BJ (cell line): ENCODE measurements around the gene EIF4A3. TPM values are rescaled to one million over a fixed set of nuclear protein-coding genes. Genes with fewer than 3 reads are reported as not detected.

Experiments used
- CTCF ChIA-PET: fragments of 350-600 bp; formaldehyde crosslinking; extraction: SDS; loops from one replicate; lab custom pipeline; 2021; ENCODE audit warnings: antibody characterized with exemption, inconsistent platforms; lab: Yijun Ruan, JAX
- POLR2A ChIA-PET: fragments of 300-600 bp; sonication (Branson Sonifier 250); formaldehyde crosslinking; extraction: SDS; loops from one replicate; lab custom pipeline; 2021; ENCODE audit warnings: antibody characterized with exemption; lab: Charles Lee
- DNase-seq: peaks from one replicate; pipeline ENCODE4 v3.0.0-alpha.2; 2011; ENCODE audit warnings: low read depth
- H3K27me3 ChIP-seq: 2 replicates; pipeline ENCODE4 v1.6.0; 2011; ENCODE audit warnings: low read length; ENCODE audit not compliant: control insufficient read depth, insufficient read depth
- H3K36me3 ChIP-seq: 2 replicates; pipeline ENCODE4 v1.5.1; 2011; ENCODE audit warnings: low read length; ENCODE audit not compliant: control insufficient read depth, insufficient read depth
- H3K4me3 ChIP-seq: 2 replicates; pipeline ENCODE4 v1.5.1; 2011; ENCODE audit warnings: low read depth, mild to moderate bottlenecking, control low read depth, low read length
- polyA plus RNA-seq: library from polyadenylated mRNA; depleted of rRNA; stranded (reverse); fragments of >200 nt; gene quantifications from 2 replicates; pipeline ENCODE4 v1.2.3, GENCODE V29; 2011
- TF ChIP-seq, protein P1 (sequence below): IDR thresholded peaks from 2 replicates; pipeline ENCODE4 v1.5.1; 2011; ENCODE audit warnings: low read depth, mild to moderate bottlenecking, control low read depth, inconsistent platforms, low read length, moderate library complexity; ENCODE audit not compliant: insufficient read depth

The EIF4A3 gene
- polyA plus RNA-seq, 1 experiment, result 89.4 TPM

DNA sequence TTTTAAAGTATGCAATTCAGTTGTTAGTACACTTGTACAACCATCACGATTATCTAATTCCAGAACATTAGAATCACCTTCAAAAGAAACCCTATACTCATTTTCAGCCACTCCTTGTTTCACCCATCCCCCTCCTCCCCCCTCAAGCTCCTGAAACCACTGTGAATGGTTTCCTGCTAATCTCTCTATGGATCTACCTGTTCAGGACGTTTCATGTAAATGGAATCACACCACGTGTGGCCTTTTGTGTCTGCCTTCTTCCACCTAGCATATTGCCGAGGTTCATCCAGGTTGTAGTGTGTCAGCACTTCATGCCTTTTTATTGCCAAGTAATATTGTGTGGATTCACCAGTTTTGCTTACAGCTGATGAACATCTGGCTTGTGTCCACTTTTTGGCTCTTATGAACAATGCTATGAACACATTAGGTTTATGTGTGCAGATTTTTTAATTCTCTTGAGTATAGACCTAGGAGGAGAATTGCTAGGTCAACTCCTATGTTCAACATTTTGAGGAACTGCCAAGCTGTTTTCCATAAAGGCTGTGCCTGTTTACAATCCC lies 17.8 kb downstream of the EIF4A3 start:
- H3K36me3 ChIP-seq, result peaks cover 5% of the 10 kb centered on the region
- no peak overlapping the region for H3K4me3 ChIP-seq
- ChIA-PET POLR2A (interaction anchor here (0.7 kb wide), 1 partner anchor 170 kb away, joined by 4 read pairs; no protein-coding TSS in a partner anchor), CTCF (interaction anchor here (1.3 to 2.0 kb wide), 2 partner anchors 28 to 66 kb away, joined by 3 to 11 read pairs; partner anchors contain the start of gene GAA)
- TF ChIP-seq, protein P1, sequence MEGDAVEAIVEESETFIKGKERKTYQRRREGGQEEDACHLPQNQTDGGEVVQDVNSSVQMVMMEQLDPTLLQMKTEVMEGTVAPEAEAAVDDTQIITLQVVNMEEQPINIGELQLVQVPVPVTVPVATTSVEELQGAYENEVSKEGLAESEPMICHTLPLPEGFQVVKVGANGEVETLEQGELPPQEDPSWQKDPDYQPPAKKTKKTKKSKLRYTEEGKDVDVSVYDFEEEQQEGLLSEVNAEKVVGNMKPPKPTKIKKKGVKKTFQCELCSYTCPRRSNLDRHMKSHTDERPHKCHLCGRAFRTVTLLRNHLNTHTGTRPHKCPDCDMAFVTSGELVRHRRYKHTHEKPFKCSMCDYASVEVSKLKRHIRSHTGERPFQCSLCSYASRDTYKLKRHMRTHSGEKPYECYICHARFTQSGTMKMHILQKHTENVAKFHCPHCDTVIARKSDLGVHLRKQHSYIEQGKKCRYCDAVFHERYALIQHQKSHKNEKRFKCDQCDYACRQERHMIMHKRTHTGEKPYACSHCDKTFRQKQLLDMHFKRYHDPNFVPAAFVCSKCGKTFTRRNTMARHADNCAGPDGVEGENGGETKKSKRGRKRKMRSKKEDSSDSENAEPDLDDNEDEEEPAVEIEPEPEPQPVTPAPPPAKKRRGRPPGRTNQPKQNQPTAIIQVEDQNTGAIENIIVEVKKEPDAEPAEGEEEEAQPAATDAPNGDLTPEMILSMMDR, result no peak
- 0 out of 2 replicates have a peak, but pooled peaks cover 2% of the 10 kb centered on the region for H3K27me3 ChIP-seq
- no peak for DNase-seq

DNA sequence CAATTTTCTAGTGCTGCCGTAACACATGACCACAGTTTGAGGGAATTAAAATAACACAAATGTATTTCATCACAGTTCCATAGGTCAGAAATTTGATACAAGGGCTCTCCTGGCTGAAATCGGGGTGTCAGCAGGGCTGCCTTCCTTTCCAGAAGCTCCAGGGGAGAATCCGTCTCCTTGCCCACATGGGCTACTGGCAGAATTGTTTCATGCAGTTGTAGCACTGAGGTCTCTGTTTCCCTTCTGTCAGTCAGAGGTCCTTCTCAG lies 20.5 kb downstream of the EIF4A3 start:
- no peak for DNase-seq
- POLR2A ChIA-PET, result no interaction called here
- CTCF ChIA-PET, result interaction anchor here (0.6 kb wide), 1 partner anchor 25 kb away, joined by 4 read pairs; the partner anchor contains the start of gene GAA
- H3K36me3 ChIP-seq, result no peaks in the 10 kb centered on the region
- TF ChIP-seq, protein P1, result no peak
- H3K4me3 ChIP-seq, result no peak overlapping the region
- 0 out of 2 replicates have a peak, but pooled peaks cover 2% of the 10 kb centered on the region for H3K27me3 ChIP-seq

DNA sequence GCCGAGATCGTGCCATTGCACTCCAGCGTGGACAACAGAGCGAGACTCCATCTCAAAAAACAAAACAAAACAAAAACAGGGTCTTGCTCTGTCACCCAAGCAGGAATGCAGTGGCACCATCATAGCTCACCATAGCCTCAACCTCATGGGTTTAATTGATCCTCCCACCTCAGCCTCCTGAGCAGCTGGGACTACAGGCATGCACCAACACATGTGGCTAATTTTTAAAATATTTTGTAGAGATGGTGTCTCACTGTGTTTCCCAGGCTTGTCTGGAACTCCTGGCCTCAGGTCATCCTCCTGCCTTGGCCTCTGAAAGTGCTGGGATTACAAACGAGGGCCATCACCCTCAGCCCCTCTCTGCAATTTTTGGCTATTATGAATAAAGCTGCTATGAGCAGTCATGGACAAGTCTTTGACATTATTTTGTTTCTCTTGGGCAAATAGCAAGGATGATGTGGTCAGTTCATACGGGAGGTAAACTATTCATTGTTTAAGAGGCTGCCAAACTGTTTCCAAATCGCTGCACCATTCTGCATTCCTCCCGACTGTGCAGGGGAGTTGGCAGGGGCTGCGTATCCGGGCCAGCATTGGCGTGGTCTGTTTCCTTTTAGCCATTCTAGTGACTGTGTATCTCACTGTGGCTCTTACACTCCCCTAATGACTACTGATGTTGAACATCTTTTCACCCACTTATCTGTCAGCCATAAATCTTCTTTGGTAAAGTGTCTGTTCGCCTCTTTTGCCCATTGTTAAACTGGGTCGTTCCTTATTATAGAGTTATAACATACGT lies 21.1 kb downstream of the EIF4A3 start:
- TF ChIP-seq, protein P1, result no peak
- H3K27me3 ChIP-seq, result 0 out of 2 replicates have a peak, but pooled peaks cover 2% of the 10 kb centered on the region
- no peak overlapping the region for H3K4me3 ChIP-seq
- ChIA-PET CTCF (interaction anchor here (1.0 kb wide), 1 partner anchor 24 kb away, joined by 6 read pairs; the partner anchor contains the start of gene GAA), POLR2A (no interaction called here)
- H3K36me3 ChIP-seq, result no peaks in the 10 kb centered on the region
- peak; percentile 65 for DNase-seq

DNA sequence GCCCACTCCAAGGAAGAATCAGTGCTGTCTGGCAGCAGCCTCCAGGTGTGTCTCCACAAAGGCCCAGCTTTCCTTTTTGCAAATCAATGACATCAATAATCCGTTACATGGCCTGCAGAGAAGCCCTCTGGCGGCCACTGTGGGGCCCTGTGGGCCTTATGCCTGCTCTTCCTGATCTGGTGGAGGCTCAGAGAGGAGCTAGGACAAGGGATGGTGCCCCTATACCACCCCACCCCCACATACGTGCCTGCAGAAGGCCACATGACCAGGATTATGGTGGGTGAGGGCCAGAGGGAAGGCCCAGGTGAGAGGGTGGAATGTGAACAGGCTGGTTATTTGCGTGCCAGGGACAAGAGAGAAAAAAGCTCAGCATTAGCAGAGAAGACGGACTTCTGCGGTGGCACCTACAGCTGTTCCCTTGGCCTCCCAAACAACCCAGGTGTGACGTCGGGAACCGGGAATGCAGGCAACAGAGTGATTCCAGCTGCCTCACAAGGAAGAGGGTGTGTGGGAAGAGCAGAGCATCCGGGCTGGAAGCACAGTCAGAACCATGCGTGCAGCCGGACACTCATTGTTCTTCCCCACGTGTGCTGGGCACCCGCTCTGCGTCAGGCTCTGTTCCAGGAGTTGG lies 22.5 kb downstream of the EIF4A3 start:
- TF ChIP-seq, protein P1, result peak; percentile 38
- 0 out of 2 replicates have a peak, but pooled peaks cover 2% of the 10 kb centered on the region for H3K27me3 ChIP-seq
- H3K4me3 ChIP-seq, result no peak overlapping the region
- H3K36me3 ChIP-seq, result no peaks in the 10 kb centered on the region; the same call in 1 of the 2 replicates
- DNase-seq, result no peak
- ChIA-PET POLR2A (no interaction called here), CTCF (interaction anchor here (1.2 to 2.1 kb wide), 4 partner anchors 9 to 81 kb away, joined by 3 to 8 read pairs (median 5); partner anchors contain the start of gene GAA)
